NCI-H2227 (cell line): ENCODE data around the gene TSPAN4.

Experiments
- DNase-seq: peaks from one replicate; lab custom pipeline; 2025; ENCODE audit not compliant: unreplicated experiment; lab: John Stamatoyannopoulos, UW

The TSPAN4 gene

DNA sequence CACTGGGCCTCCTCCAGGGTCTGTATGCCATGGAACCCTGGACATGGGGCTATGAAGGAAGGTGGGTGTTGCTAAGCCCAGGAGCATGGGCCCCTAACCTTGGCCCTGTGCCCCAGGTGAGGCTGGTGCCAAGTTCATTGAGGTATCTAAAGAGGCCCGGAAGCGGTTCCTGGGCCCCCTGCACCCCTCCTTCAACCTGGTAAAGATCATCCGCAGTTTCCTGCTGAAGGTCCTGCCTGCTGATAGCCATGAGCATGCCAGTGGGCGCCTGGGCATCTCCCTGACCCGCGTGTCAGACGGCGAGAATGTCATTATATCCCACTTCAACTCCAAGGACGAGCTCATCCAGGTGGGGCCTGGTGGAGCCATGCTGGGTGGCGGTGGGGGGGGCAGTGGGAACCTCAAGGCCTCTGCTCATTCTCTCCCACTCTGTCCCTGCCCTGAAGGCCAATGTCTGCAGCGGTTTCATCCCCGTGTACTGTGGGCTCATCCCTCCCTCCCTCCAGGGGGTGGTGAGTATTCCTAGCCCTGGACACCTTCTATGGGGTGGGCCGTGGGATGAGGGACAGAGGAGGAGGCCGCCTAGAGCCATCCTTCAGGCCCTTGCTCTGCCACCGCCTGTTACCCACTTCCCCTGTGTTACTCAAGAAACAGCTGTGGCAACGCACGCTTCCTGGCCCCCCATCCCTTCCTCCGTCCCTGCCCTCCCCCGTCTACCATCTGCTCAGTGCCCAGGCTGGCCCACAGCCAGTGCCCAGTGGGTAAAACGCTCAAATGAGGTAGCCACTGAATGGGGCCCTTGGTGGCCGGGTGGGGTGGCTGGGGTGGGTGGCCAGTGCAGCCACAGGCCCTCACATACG is 20.9 kb upstream of the TSPAN4 start:
- DNase-seq = no peak

DNA sequence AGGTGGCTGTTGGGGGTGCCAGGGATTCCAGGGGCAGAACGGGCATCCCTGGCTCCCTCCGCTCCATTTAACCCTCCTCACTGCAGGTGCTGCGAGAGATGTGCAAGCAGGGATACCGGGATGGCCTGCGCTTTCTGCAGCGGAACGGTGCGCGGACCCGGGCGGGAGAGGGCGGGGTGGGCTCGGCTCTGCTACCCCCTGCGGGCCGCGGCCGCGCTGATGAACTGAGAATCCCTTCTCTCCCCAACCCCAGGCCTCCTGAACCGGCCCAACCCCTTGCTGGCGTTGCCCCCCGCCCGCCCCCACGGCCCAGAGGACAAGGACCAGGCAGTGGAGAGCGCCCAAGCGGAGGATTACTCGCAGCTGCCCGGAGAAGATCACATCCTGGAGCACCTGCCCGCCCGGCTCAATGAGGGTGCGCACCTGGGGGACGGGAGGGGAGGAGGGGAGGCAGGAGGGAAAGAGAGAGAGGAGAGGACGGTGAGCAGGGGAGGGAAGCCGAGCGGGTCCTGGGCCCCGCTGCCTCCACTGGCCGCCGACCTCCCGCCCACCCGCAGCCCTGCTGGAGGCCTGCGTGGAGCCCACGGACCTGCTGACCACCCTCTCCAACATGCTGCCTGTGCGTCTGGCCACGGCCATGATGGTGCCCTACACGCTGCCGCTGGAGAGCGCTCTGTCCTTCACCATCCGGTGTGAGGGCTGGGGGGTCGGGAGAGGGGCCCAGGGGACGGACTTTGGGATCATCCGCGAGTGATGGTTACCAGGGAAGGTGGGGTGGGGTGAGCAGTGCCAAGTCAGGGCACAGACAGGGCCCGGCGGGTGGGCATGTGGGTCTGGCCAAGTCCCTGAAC is 19.0 kb upstream of the TSPAN4 start:
- no peak for DNase-seq

DNA sequence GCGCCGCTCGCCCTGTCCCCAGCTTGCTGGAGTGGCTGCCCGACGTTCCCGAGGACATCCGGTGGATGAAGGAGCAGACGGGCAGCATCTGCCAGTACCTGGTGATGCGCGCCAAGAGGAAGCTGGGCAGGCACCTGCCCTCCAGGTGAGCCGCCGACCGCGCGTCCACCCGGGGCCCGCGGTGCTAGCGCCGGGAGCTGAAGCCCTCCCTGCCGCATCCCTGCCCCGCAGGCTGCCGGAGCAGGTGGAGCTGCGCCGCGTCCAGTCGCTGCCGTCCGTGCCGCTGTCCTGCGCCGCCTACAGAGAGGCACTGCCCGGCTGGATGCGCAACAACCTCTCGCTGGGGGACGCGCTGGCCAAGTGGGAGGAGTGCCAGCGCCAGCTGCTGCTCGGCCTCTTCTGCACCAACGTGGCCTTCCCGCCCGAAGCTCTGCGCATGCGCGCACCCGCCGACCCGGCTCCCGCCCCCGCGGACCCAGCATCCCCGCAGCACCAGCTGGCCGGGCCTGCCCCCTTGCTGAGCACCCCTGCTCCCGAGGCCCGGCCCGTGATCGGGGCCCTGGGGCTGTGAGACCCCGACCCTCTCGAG is 18.3 kb upstream of the TSPAN4 start:
- DNase-seq = no peak

DNA sequence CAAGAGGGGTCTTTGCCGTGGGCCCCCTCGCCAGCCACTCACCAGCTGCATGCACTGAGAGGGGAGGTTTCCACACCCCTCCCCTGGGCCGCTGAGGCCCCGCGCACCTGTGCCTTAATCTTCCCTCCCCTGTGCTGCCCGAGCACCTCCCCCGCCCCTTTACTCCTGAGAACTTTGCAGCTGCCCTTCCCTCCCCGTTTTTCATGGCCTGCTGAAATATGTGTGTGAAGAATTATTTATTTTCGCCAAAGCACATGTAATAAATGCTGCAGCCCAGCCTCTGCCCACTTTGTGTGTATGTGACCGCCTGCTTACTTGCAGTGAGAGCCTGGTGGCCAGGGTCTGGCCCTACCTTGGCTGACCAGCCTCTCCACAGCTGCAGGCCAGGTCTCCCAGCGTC is 17.7 kb upstream of the TSPAN4 start:
- no peak for DNase-seq

DNA sequence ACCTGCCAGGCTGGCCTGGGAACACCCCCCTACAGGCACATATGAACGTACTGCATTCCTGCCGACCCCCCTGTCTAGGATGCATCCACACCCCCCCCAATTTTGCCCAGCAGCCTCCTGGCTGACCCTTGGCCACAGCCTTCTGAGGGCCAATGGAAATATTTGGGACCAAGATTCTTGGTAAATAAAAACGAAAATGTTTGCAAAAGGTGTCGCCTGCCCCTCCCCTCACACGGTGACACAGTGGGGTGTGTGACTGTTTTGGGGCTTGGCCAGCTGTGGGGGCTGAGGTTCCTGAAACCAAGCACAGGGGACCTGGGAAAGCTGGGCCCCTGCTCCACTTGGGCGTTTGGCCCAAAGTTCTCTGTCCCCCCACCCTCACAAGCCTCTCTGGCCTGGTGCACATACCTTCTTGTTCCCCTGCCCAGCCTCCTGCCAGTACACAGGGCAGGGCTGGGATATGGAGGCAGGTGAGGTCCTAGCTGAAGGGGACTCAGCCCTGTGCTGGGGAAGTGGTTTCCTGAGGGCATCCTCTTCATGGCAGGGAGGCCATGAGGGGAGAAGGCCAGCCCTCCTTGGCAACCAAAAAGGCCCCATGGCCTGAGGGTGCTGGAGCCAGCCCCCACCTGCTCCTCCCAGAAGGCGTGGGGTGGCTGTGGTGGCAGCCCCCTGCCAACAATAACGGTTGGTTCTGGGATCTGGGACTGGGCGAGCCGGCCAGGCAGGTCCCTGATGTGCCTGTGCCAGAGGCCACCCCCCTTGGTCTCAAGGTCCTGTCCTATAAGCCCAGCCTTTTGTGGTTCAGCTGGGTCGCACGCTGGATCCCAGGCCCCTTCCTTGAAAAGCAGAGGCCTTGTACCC is 17.1 kb upstream of the TSPAN4 start:
- no peak for DNase-seq

DNA sequence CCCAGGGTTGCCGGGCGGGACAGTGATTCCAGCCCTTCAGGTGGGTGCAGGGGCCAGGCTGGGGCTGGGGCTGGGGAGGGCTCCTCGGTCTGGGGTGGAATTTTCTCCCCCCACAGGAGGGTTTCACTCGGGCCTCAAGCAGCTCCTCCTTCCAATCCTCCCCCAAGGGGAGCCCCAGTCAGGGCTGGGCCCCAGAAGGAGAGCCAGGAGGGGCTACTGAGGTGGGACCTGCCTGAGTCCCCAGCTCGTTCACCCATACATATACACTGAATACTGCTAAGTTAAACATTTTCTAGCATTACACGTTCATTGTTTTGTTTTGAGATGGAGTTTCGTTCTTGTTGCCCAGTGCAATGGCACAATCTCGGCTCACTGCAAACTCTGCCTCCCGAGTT is 16.4 kb upstream of the TSPAN4 start:
- DNase-seq = no peak

DNA sequence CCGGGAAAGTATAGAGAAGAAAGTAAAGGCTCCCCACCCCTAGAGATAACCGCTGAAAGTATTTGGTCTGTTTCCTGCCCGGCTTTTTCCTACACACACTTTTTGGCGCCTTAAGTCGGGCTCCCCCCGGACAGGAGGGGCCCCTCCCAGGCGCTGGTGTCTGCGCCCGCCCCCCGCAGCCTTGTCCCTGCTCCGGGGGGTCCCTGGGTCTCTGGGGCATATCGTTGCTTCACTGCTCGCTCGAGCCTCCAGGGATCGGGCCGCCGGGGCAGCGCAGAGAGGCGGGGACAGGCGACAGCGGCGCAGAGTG is 15.9 kb upstream of the TSPAN4 start:
- DNase-seq = no peak

DNA sequence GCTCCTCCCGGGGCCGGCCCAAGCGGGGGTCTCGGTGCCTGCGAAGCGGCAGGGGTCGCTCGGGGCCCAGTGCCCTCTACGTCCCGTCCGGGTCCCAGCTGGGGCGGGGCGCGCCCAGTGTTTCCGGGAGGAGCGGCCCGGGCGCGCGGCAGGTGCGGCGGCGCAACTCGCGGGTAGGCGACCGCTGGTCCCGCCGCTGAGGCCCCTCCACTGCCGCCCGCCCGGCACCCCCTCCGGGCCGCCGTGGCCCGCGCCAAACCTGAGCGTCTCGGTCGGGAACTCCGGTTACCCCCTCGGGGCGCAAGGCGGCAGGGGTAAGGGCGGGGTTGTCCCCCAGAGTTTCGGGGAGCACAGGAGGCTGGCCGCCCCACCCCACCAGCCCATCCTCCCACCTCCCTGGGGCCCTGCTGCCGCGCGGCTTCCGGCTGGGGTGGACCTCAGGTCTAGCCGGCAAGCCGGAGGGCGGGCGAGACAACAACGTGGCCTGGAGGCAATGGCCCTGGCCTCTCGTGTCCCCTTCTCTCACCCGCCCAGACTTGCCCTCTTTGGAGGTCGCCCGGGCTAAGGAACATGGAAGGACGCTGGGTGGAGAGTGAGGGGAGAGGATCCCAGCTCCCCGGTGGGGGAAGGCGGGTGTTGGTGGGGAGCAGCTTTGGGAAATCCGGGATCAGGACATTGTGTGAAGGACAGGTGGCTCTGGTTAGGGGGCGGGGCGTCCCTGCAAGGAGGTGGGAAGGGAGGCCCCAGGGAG is 15.3 kb upstream of the TSPAN4 start:
- no peak for DNase-seq

DNA sequence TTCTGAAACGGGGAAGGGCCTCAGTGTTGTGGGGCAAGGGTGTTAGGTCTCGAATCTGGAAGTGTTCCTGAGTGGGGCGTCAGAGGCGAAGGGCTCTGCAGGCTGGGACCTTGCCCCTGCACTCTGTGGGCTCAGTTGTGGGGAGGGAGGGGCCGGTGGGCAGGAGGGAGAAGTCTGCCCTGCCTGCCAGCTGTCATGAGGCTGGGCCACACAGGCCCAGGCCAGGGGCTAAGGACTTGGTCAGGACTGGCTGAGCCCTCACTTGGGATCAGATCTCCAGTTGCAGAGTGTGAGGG is 14.8 kb upstream of the TSPAN4 start, which contains the start of gene CRACR2B:
CRACR2B (plus strand) TSS at position 23 of the 296 bp plus-strand sequence. CDS start 689 bp downstream, outside the sequence.
- DNase-seq = no peak

DNA sequence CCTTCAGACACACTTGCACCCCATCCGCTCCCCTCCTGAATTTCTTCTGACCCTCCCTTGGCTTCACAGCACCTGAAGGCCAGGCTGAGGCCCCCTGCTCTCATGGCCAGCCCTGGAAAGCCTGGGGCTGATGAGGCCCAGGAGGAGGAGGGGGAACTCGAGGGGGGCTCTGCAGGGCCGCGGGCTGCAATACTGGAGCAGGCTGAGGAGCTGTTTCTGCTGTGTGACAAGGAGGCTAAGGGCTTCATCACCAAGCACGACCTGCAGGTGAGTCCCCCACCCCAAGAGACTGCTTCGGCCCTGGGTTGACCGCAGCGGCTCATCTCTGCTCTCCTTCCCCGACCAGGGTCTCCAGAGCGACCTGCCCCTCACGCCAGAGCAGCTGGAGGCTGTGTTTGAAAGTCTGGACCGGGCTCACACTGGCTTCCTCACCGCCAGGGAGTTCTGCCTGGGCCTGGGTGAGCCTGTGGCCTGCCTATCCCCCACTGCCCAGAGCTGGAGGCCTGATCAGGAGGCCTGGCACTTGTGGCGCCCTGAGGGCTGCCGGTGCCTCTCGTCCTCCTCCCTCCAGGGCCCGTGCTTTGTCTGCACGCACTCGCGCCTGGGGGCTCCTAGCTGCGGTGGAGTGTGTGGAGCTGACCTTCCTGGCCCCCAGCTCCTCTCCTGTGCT is 14.0 kb upstream of the TSPAN4 start:
- DNase-seq = peak; percentile 63

DNA sequence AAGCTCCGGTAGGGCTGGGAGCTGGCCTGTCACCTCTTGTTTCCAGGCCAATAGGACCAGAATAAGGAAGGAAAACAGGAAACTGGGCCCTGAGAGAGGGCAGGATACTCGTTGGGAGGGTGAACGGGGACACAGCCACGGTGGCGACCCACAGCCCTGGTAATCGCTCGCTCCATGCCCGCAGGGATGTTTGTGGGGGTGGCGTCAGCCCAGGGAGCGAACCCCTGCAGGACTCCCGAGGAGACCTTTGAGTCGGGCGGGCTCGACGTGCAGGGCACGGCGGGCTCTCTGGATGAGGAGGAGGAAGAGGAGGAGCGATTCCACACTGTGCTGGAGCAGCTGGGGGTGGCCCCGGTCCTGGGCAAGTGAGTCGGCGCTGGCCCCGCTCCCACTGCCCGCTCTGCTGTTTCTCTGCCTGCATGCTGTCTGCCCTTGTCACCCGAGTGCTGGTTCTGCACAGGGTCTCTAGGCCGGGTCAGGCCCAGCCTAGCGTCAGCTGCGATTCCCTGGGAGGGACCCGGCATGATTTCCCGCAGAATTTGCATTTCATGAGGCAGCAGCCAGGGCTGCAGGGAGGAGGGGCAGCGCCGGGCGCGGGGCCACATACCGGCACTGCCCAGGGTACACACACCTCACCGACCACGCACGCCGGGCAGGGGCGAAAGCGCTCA is 13.3 kb upstream of the TSPAN4 start:
- DNase-seq = no peak

DNA sequence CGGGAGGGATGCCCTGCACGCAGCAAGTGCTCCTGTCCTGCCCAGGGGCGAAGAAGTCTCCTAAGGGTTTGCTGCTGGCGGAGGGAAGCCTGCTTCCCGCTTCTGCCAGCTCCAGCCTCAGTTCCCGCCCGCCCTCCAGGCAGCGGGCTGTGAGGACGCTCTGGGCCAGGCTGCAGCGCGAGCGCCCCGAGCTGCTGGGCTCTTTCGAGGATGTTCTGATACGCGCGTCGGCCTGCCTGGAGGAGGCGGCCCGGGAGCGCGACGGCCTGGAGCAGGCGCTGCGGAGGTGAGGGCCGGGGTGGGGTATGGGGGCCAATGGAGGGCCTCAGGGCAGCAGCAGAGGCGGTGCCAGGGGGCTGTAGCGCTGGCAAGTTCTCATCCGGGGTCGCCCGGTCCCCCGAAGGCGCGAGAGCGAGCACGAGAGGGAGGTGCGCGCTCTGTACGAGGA is 12.8 kb upstream of the TSPAN4 start:
- no peak for DNase-seq

DNA sequence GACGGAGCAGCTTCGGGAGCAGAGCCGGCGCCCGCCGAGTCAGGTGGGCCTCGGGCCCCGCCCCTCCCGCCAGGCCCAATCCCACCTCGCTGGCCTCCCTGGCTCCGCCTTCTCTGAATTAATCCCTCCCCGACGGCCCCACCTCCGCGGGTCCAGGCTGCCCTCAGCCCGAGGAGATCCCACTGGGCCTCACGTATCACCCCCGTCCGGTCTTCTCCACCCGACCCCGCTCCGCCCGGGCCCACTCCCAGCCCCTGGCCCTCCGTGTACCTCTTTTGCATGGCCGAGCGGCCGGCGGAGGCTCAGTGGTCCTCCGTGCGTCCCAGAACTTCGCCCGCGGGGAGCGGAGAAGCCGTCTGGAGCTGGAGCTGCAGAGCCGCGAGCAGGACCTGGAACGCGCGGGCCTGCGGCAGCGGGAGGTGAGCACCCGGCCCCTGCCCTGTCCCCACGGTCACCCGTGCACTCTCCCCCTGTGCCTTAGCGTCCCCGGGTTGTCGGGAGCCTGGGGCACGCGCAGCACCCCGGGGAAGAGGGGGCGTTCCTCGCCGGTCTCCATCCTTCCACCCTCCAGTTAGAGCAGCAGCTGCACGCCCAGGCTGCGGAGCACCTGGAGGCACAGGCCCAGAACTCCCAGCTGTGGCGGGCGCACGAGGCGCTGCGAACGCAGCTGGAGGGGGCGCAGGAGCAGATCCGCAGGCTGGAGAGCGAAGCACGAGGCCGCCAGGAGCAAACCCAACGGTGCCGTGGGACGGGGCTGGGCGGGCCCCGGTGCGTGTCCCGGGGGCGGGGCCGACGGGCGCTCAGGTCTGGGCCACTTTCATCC is 12.1 kb upstream of the TSPAN4 start:
- peak; percentile 95 for DNase-seq

DNA sequence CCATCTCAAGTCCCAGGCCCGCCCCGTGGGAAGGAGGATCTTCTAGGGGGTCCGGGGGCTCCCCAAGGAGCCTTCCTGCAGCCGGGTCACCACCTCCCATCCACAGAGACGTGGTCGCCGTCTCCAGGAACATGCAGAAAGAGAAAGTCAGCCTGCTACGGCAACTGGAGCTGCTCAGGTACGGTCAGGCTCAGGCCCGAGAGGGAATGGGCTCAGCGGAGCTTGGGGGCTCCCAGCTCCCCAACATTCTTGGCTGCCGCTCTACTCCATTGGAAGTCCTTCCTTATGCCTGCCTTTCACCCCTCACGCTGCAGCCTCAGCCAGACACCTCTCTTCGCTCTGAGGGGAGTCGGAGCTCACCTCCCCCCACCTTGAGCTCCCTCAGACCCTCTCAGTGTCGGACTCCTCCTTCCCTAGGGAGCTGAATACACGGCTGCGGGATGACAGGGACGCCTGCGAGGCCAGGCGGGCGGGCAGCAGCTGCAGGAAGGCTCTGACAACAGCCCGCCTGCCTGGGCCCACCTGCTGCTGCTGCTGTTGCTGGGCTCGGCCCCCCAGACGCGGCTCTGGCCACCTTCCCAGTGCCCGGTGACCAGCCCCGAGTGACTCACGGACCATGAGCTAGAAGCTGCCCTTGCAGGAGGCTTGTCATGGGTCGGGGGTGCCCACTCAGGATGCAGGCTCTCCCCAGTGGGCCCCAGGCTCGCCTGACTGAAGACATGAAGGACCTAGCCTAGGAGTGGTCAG is 11.4 kb upstream of the TSPAN4 start:
- DNase-seq = no peak

DNA sequence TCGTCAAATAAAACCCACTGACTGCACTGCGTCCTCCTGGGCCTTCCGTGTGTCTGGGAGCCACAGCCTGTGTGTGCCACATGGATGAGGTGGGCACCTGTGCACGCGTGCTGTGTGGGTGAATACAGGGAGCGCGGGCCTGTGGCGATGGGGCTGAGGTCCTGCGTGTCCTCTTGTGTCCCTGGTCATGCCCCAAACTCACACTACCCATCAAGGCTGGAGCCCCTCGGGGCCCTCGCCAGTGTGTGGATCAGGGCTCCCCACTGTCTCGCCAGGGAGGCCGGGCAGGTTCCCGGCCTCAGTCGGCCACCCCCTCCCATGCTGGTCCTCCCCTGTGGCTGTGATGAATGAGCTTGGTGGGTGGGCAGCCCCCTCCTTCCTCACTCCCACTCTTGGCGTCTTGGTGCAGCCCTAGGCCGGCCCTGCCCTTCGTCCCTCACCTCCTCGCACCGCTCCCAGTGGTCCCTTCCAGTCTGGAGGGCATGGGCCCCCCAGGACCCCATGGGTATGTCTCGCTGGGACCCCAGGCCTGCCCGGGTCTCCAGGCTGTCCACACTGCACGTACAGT is 10.6 kb upstream of the TSPAN4 start:
- DNase-seq = no peak

DNA sequence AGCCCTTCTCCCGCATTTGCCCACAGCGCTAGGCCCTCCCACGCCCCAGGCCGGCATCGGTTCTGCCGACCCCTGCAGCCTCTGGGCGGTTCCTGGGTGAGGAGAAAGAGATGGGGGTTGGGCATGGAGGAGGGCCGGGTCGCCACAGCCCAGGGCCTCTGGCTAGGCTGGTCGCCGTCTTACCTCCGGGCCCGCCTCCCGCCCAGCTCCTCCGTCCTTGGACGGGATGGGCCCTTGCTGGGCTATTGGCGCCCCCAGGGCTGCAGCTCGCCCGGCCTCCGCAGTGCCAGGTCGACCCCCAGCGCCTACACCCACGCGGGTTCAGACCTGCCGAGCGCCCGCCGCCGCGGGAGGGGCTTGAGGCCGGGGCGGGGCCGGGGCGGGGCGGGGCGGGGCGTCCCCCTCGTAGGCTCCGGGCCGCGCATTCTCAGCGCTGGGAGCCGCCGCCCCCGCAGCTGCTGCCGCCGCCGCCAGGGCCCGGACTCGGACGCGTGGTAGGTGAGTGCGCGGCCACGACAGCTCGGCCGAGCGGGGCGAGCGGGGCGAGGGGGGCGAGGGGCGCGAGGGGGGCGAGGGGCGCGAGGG is 10.0 kb upstream of the TSPAN4 start, which contains the start of gene CD151:
CD151 (plus strand) TSS at position 424 of the 585 bp plus-strand sequence. CDS start 3,118 bp downstream, outside the sequence.
- DNase-seq = peak; percentile 86
